Measurements from ENCODE around the gene AK1. TPM values are rescaled to one million over a fixed set of nuclear protein-coding genes. Genes with fewer than 3 reads are reported as not detected.
A peak's percentile ranks its signal among the peaks of the same experiment; 100 is the strongest.

The AK1 gene
- total RNA-seq, 1 donor from 2014 or later = 185 TPM

- Histone ChIP-seq H3K27me3 (ENCODE audit: low read depth) (no peaks in the 10 kb centered on the region), H3K36me3 (peaks cover 27% of the 10 kb centered on the region), H3K4me3 (peak overlapping the region; percentile 67), H3K27ac (peak overlapping the region; percentile 78), H3K9me3 (no peaks in the 10 kb centered on the region), H3K4me1 (peaks cover 54% of the 10 kb centered on the region)
- intact Hi-C loops (cut with DNase I) = no loop called here
- no peak for DNase-seq
- TF ChIP-seq CTCF (IDR thresholded peaks at IDR 0.05) = no peak
- ATAC-seq = no peak
Measured at GRCh38 chr9:127875306-127875966, 2.0 kb downstream of the AK1 start.

GRCh38 chr9:127874301-127875221, 2.9 kb downstream of the AK1 start:
- no peak for ATAC-seq
- peaks cover 30% of the 10 kb centered on the region for H3K36me3 ChIP-seq
- H3K9me3 ChIP-seq = no peaks in the 10 kb centered on the region
- H3K27ac ChIP-seq = peak overlapping the region; percentile 56
- TF ChIP-seq CTCF (IDR thresholded peaks at IDR 0.05) = no peak
- H3K27me3 ChIP-seq (ENCODE audit: low read depth) = no peaks in the 10 kb centered on the region
- intact Hi-C loops (cut with DNase I) = no loop called here
- peak overlapping the region; percentile 29 for H3K4me3 ChIP-seq
- no peak for DNase-seq
- H3K4me1 ChIP-seq = peaks cover 60% of the 10 kb centered on the region

DNA sequence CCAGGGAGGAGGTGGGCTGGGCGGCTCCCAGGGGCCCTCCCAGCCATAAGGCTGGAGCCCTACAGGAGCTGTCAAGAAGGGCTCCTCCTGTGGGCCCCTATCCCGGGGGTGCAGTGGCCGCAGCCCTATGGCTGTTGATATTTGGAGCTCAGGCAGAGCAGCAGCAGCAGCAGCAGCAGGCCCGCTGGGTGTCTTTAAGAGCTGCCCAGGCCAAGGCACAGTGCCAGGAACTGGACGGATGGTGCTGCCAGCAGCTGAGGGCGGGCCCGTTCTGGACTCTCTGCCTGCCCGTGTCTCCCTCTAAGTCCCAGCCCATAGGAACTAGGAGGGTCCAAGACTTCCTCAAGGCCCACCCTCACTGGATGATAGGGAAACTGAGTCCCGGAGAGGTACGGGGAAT, 3.6 kb downstream of the AK1 start:
- peak in 1 of 2 donors; percentile 27 for ATAC-seq

GRCh38 chr9:127873223-127873691, 4.2 kb downstream of the AK1 start:
- H3K27ac ChIP-seq = no peak overlapping the region
- intact Hi-C loops (cut with DNase I) = no loop called here
- ATAC-seq = no peak

More for the DNA sequence above, 3.6 kb downstream of the AK1 start:
- intact Hi-C loops (cut with DNase I) = no loop called here
- Histone ChIP-seq H3K4me1 (peaks cover 67% of the 10 kb centered on the region), H3K9me3 (no peaks in the 10 kb centered on the region), H3K27ac (peak overlapping the region; percentile 56), H3K36me3 (peaks cover 32% of the 10 kb centered on the region), H3K27me3 (ENCODE audit: low read depth) (no peaks in the 10 kb centered on the region), H3K4me3 (peak overlapping the region; percentile 29)
- peak; percentile 83 for DNase-seq
- TF ChIP-seq CTCF (IDR thresholded peaks at IDR 0.05) = no peak

More at GRCh38 chr9:127873223-127873691, 4.2 kb downstream of the AK1 start:
- no peak for TF ChIP-seq CTCF (IDR thresholded peaks at IDR 0.05)
- Histone ChIP-seq H3K27me3 (ENCODE audit: low read depth) (no peaks in the 10 kb centered on the region), H3K9me3 (no peaks in the 10 kb centered on the region), H3K36me3 (peaks cover 36% of the 10 kb centered on the region), H3K4me1 (peaks cover 64% of the 10 kb centered on the region), H3K4me3 (no peak overlapping the region)
- no peak for DNase-seq

Data from lower lobe of right lung (tissue), 2 donors.